IMR-90 (cell line): ENCODE measurements around the gene CYP2W1.

ENCODE experiments used
- FOS ChIP-seq: fragments of 150-350 bp; IDR thresholded peaks from 2 replicates; pipeline ENCODE4 v1.6.1; 2016; ENCODE audit warnings: low read depth, low read length
- POLR2A ChIP-seq: IDR thresholded peaks from 2 replicates; pipeline ENCODE4 v1.6.1; 2012; ENCODE audit warnings: mild to moderate bottlenecking, low read depth, low read length
- USF2 ChIP-seq: fragments of 150-350 bp; IDR thresholded peaks from 2 replicates; pipeline ENCODE4 v1.6.1; 2017; ENCODE audit warnings: mild to moderate bottlenecking, antibody characterized with exemption, low read length, low read depth
- TF ChIP-seq, protein P1 (sequence below): conservative IDR thresholded peaks from 2 replicates; pipeline ENCODE4 v1.5.1; 2012; ENCODE audit warnings: mild to moderate bottlenecking, low read depth, low read length, improper control_type of control experiment

- TF ChIP-seq, protein P1, sequence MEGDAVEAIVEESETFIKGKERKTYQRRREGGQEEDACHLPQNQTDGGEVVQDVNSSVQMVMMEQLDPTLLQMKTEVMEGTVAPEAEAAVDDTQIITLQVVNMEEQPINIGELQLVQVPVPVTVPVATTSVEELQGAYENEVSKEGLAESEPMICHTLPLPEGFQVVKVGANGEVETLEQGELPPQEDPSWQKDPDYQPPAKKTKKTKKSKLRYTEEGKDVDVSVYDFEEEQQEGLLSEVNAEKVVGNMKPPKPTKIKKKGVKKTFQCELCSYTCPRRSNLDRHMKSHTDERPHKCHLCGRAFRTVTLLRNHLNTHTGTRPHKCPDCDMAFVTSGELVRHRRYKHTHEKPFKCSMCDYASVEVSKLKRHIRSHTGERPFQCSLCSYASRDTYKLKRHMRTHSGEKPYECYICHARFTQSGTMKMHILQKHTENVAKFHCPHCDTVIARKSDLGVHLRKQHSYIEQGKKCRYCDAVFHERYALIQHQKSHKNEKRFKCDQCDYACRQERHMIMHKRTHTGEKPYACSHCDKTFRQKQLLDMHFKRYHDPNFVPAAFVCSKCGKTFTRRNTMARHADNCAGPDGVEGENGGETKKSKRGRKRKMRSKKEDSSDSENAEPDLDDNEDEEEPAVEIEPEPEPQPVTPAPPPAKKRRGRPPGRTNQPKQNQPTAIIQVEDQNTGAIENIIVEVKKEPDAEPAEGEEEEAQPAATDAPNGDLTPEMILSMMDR: no peak
- no peak for TF ChIP-seq POLR2A
- no peak for TF ChIP-seq FOS
- no peak for TF ChIP-seq USF2
Observed at GRCh38 chr7:1005303-1005702, 22.3 kb downstream of the CYP2W1 start.
